RPMI8226 (cell line): ENCODE results near the gene CDCP1.
A peak's percentile ranks its signal among the peaks of the same experiment; 100 is the strongest.

Experiments used
- DNase-seq: peaks from one replicate; pipeline ENCODE4 v3.0.0-alpha.2; 2015

CDCP1 gene

DNA sequence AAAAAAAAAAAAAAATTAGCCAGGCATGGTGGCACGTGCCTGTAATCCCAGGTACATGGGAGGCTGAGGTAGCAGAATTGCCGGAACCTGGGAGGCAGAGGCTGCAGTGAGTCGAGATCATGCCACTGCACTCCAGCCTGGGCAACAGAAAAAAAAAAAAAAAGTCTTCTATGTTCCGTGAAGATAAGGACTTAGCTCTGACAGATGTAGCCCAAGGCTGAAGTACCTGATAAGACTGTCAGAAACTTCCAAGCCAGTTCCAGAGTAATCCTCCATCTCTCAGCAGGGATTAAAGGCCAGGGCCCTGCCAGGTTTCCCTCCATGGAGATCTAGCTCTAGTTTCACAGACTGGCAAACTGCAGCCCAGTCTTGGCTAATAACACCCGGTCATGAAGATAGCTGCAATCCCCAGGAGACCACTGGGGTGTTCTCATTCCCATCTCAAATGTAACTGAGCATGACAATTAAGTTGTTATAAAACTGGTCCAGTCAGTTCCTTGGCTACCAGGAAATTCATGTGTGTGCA is 8.5 kb downstream of the CDCP1 start:
- no peak for DNase-seq

DNA sequence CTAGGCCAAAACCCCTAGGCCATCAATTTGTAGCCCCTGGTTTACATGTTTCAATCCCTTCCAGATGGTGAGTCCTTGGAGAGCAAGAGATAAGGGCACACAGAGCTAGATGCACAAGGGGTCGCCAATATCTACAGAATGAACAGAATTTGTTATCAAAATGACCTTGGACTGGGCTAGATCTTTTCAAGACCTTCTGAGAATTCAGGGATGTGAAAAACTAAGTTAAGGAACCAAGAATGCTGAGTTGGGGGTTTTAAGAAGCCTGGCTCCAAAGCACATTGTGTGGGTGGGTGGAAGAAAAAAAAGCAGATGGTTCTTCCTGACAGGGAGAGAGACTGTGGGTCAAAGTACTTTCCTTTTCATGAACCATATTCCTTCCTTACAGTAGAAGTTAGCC is 10.2 kb downstream of the CDCP1 start:
- DNase-seq = peak; percentile 50

DNA sequence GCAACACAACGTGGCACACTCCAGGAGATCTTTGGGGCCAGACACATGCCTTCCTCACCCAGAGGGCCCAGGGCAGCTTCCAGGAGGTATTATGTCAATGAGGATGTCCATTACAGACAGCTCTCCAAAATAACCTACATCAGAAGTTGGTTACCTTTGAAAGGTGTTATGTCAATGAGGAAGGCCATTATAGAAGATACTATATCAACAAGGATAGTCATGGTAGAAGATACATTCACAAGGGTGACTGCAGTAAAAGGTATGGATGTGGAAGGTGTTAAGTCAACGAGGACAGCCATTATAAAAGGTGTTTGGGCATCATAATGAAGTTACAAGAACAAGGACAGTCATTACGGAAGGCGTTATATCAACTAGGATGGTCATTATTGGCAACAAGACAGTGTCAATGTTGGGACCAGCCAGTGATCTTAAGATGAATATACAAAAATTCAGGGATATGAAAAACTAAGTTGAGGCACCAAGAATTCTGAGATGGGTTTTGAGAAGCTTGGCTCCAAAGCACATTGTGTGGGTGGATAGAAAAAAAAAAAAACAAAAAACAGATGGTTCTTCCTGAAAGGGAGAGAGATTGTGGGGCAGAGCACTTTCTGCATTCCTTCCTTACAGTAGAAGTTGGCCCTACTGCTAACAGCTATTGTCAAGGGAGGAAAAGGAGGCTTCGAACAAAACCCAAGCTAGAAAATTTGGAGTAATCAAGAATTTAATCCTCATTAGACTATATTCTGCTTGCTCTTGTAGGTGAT is 11.2 kb downstream of the CDCP1 start:
- DNase-seq = no peak

DNA sequence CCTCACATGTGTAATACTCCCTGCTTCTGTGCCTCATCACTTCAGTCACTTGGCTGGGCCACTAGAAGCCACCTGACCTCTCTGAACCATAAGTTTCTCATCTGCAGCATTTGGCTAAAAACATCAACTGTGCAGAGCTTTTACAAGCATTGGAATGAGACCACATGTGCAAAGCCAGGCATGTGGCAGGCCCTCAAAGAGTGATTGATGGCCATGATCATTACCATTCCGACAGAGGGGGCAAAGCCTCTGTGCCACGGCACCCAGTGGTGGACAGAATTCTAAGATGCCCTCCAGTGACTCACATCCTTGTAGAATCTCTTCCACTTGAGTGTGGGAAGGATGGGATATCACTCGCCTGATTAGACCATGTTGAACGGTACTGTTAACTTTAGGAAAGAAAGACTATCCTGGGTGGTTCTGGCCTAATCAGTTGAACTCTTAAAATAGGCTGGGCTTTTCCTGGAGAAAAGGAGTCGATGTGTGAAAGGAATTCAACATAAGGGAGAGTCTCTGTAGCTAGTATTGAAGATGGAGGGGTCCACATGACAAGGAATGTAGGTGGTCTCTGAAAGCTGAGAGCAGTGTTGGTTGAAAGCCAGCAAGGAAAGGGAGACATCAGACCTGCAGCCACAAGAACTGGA is 13.5 kb downstream of the CDCP1 start:
- DNase-seq = no peak

DNA sequence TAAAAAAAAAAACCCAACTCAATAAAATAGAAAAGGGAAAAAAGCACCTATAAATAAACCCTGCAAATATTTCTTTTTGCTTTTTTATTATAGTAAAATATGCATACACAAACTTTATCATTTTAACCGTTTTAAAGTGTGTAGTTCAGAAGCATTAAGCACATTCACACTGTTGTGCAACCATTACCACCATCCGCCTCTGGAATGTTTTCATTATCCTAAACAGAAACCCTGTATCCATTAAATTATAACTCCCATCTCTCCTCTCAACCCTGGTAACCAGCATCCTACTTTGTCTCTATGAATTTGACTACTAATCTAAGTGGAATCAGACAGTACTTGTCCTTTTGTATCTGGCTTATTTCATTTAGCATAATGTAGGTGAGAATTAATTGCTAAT is 15.0 kb downstream of the CDCP1 start:
- DNase-seq = no peak

DNA sequence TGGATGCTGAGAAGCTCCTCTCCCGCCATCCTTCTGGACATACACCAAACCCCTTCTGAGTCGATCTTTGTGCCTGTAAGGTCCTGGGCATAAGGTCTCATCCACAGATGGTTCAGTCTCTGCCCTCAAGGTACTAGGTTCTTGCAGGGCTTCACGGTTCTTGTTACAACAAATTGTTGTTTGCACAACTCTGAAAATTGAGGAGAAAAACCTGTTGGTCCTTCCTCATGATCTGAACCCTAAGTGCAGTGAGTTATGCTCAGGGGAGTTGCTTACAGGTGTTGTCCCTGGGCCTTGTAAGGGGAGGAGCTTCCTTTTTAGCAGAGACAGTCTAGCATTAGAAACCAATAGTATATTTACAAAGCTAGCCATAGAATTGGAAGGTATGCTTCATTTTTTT is 15.7 kb downstream of the CDCP1 start:
- no peak for DNase-seq

- DNase-seq = no peak
These were observed 17.2 kb downstream of the CDCP1 start for GRCh38 chr3:45128950-45129349.

DNA sequence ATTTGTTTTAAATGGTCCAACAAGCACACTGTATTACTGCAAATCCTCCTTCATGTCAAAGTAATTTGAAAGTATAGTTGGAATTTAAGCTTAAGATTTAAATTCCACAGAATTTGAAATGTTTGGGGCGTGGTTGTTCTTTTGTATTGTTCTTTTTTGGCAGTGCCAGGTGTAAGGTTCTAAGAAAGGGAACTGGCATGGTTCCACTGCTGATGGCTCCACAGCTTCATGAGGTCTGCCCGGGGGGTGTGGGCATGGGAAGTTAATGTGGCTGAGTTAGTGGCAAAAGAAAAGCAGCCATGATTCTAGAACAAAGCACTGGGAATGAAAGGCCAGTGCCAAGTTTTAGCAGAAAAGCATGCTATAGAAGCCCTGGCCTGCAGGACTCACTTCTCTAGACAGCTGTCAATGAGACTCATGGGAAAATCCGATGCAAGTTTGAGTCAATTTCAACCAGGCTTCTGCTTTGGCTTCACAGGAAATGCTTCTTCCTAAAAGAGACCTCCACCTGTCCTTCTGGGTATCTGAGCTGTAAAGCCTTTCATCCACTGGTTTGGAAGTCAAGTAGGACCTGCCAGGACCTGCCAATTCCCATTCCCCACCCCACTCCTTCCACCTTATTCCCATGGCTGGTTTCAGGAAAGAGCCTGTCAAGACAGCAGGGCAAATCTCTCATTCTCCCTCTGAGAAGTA is 18.9 kb downstream of the CDCP1 start:
- DNase-seq = peak; percentile 50

DNA sequence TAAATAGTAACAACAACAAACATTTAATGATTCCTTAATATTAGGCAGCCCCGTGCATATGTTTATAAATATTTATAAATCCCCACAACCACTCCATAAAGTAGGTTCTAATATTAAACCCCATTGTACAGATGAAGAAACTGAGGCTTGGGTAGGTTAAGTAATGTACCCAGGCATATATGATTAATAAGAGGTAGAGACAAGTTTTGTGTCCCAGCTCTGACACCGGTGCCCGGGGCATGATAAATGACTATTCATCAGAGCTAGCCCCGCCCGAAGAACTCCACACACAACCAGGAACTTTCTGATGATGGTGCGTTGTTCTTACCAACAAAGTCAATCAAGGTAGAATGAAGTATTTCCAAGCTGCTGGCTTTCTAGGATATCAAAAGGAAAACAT is 19.4 kb downstream of the CDCP1 start:
- DNase-seq = no peak

DNA sequence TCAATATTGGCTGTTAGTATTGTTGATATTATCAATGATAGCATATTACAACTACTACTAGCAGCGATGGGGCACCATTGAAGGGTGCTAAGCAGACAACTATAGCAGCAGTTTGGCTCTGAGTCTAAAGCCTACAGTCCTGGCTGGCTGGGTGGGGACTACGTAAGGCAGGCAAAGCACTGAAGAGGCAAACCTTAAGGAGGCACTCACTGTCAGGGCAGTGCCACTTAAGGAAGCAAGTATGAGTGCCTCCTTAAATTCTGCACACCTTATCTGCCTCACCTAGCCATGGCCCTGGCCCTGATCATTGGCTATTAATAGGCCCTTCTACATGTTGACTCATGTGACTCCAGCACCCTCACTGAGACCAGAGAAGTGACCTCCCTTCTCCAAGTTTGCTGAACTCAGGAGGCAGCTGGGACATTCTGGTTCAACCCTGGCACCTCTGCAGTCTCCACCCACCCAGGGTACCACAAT is 20.6 kb downstream of the CDCP1 start:
- peak; percentile 76 for DNase-seq

GRCh38 chr3:45124956-45125355 is 21.2 kb downstream of the CDCP1 start:
- DNase-seq = no peak

- no peak for DNase-seq
These were observed 21.8 kb downstream of the CDCP1 start for GRCh38 chr3:45124352-45124751.

DNA sequence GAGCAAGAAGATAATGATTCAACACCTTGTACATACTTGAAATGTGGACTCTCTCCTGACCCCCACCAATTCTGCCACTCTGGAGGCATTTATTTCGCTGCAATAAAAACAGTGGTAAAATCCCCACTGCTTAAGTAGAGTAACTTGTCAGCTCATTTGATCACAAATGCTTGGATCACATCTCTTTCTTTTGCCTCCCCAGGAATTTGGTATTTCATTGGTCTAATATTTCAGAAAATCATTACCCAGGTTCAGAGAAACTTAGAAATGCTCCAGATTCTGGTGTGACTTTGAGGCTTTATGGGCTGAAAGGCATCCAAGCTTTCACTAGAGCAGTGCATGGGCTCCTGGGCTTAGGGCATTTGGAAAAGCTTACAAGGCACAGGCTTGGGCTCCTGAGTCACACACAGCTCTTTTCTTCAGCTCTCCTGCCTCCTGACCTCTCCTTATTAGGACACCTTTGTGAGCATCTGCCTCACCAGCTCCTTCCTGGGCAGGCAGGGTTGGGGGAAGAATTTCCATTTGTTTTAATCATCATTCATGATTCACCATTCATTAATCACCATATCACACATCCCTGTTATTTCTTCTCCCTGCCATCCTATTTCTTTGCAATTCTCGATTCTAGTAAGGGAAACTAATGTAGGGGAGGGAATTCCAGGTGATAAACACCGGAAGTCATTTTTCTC is 22.5 kb downstream of the CDCP1 start:
- DNase-seq = no peak

GRCh38 chr3:45123030-45123429 is 23.1 kb downstream of the CDCP1 start:
- DNase-seq = no peak

- no peak for DNase-seq
These were observed 25.6 kb downstream of the CDCP1 start for GRCh38 chr3:45120359-45121158.

GRCh38 chr3:45119824-45120358 is 26.3 kb downstream of the CDCP1 start:
- DNase-seq = no peak

GRCh38 chr3:45119376-45119775 is 26.8 kb downstream of the CDCP1 start:
- DNase-seq = no peak

DNA sequence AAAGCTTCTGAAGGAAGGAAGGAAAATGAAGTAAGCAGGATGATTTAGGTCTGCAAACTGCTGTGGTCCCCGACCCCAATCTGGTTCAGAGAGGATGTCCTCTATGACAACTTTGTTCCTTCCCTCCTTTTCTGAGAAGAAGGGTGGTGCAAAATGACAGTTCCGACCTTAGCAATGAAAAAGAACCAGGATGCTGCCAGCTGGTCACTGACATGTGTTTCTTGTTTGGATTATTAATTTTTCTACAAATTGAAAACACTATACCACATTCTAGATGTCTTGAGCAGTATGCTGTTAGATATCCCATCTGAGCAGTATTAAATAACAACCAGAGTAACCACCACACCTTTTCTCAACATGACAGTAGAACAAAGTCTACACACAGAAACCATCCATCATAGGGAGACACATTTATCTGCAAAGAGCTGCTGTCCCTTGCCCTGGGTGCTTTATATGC is 27.5 kb downstream of the CDCP1 start:
- DNase-seq = no peak

DNA sequence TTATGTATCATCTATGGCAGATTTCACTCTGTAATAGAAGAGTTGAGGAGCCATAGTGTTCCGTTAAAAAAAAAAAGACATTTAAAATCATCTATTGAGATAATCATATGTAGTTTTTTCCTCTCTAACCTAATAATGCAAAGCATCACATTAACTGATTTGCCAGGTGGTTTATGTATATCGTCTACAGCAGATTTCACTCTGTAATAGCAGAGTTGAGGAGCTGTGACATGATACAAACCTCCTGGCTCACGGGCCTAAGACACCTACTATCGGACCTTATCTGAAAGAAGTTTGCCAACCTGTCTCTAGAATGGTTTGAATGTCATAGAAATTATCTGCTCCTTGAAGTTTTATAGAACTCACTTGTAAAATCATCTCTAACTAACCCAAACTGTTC is 29.8 kb downstream of the CDCP1 start:
- no peak for DNase-seq

DNA sequence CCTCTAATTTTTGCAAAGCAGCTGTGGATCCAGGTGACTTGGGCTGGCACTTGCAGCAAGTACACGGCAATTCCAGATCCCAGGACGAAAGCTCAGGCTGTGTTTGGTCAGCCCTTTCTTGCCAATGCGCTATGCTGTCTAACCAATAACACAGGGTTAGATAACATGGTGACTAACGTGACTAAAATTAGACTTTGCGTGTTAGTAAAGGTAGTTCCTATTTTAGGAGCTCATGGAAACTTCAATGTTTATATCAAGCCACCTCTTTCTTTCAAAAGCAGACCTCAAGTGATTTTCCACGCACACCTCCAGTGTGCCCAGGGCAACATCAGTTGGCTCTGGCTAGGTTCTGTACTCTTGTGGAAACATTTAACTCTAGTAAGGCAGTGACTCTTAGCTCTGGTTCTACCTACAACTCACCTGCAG is 32.5 kb downstream of the CDCP1 start:
- no peak for DNase-seq

- DNase-seq = no peak
These were observed 33.2 kb downstream of the CDCP1 start for GRCh38 chr3:45112939-45113338.

GRCh38 chr3:45110509-45110833 is 35.7 kb downstream of the CDCP1 start:
- DNase-seq = no peak
